ENCODE measurements around the gene BABAM1. TPM values are rescaled to one million over a fixed set of nuclear protein-coding genes. Genes with fewer than 3 reads are reported as not detected.
A peak's percentile ranks its signal among the peaks of the same experiment; 100 is the strongest.

Gene BABAM1
- total RNA-seq, 1 experiment from 2014 or later = 146 TPM

DNA sequence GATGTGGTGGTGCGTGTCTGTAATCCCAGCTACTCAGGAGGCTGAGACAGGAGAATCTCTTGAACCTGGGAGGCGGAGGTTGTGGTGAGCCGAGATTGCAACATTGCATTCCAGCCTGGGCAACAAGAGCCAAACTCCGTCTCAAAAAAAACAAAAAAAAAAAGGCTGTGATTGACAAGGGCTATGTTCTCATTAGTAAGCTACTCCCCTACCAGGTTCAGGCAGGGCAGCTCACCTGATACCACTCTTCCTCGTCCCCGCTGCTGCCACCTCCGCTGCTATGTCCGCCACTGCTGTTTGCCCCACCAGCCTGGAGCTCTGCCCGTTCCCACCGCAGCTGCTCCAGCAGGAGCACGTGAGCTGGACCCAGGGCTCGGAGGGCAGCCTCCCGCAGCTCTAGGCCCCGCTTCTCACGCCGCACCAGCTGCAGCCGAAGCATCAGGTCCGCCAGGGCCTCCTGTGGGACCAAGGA lies 12.1 kb upstream of the BABAM1 start:
- no peaks in the 10 kb centered on the region for H3K27me3 Mint-ChIP-seq (ENCODE audit: low read depth)
- CTCF ChIA-PET = interaction anchor here (0.7 to 1.6 kb wide), 4 partner anchors 9 to 40 kb away, joined by 3 to 6 read pairs (median 4); partner anchors contain the start of genes USE1 and USHBP1
- TF ChIP-seq, protein P1, sequence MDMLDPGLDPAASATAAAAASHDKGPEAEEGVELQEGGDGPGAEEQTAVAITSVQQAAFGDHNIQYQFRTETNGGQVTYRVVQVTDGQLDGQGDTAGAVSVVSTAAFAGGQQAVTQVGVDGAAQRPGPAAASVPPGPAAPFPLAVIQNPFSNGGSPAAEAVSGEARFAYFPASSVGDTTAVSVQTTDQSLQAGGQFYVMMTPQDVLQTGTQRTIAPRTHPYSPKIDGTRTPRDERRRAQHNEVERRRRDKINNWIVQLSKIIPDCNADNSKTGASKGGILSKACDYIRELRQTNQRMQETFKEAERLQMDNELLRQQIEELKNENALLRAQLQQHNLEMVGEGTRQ (CRISPR knock-in tag; IDR thresholded peaks at IDR 0.05) = peak; percentile 16; the same call in 1 of the 2 replicates
- TF ChIP-seq ZNF121 (CRISPR knock-in tag; IDR thresholded peaks at IDR 0.05) (peak; percentile 20; the same call in 1 of the 2 replicates), NR2C2 (CRISPR knock-in tag; IDR thresholded peaks at IDR 0.05) (no peak)
- ATAC-seq = peak; percentile 63
- POLR2A ChIA-PET = interaction anchor here (0.5 to 0.9 kb wide), 2 partner anchors 11 to 73 kb away, joined by 3 read pairs; no protein-coding TSS in a partner anchor
- no peak for DNase-seq (ENCODE audit: low spot score)
- H3K9me3 Mint-ChIP-seq = peaks cover 7% of the 10 kb centered on the region
- H3K4me1 Mint-ChIP-seq = no peaks in the 10 kb centered on the region
- H3K36me3 Mint-ChIP-seq = peaks cover 40% of the 10 kb centered on the region
- no peak overlapping the region for H3K4me3 Mint-ChIP-seq
- H3K27ac Mint-ChIP-seq = no peak overlapping the region

DNA sequence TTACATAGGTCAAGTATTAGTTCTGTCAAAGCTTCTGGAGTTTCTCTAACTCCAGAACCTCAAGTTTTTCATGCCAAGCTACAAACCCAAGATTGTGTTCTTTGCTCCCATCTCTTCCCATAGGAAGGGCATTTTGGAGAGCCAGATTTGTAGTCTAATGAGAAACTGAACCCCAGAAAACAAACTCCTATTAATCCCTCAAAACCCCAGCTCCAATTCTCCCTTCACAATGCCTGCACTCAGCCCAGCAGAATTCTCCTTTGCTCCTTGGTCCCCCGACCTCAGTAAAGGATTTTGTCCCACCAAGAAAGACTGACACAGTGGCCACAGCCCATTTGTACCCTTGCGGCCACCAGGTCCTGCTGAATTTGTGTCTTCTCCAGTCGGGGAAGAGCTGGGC lies 11.1 kb upstream of the BABAM1 start:
- Mint-ChIP-seq H3K4me1 (peaks cover 5% of the 10 kb centered on the region; the same call in 1 of the 2 replicates), H3K27me3 (ENCODE audit: low read depth) (peaks cover 7% of the 10 kb centered on the region), H3K4me3 (no peak overlapping the region), H3K9me3 (peaks cover 12% of the 10 kb centered on the region), H3K36me3 (peaks cover 47% of the 10 kb centered on the region), H3K27ac (no peak overlapping the region)
- CTCF ChIA-PET = no interaction called here
- POLR2A ChIA-PET = no interaction called here
- TF ChIP-seq NFE2L1 (CRISPR knock-in tag; IDR thresholded peaks at IDR 0.05) = no peak
- no peak for TF ChIP-seq FOXP1 (CRISPR knock-in tag; IDR thresholded peaks at IDR 0.05; ENCODE audit: borderline replicate concordance)
- TF ChIP-seq TEAD4 (CRISPR knock-in tag; IDR thresholded peaks at IDR 0.05) = no peak
- TF ChIP-seq, protein P2, sequence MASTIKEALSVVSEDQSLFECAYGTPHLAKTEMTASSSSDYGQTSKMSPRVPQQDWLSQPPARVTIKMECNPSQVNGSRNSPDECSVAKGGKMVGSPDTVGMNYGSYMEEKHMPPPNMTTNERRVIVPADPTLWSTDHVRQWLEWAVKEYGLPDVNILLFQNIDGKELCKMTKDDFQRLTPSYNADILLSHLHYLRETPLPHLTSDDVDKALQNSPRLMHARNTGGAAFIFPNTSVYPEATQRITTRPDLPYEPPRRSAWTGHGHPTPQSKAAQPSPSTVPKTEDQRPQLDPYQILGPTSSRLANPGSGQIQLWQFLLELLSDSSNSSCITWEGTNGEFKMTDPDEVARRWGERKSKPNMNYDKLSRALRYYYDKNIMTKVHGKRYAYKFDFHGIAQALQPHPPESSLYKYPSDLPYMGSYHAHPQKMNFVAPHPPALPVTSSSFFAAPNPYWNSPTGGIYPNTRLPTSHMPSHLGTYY (CRISPR knock-in tag; IDR thresholded peaks at IDR 0.05) = no peak
- TF ChIP-seq TCF7 (CRISPR knock-in tag; IDR thresholded peaks at IDR 0.05; ENCODE audit: low read depth) = no peak
- TF ChIP-seq, protein P3, sequence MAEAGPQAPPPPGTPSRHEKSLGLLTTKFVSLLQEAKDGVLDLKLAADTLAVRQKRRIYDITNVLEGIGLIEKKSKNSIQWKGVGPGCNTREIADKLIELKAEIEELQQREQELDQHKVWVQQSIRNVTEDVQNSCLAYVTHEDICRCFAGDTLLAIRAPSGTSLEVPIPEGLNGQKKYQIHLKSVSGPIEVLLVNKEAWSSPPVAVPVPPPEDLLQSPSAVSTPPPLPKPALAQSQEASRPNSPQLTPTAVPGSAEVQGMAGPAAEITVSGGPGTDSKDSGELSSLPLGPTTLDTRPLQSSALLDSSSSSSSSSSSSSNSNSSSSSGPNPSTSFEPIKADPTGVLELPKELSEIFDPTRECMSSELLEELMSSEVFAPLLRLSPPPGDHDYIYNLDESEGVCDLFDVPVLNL (CRISPR knock-in tag; IDR thresholded peaks at IDR 0.05; ENCODE audit: borderline replicate concordance, low read depth) = no peak
- TF ChIP-seq JUN (CRISPR knock-in tag; IDR thresholded peaks at IDR 0.05) = no peak
- DNase-seq (ENCODE audit: low spot score) (no peak), ATAC-seq (no peak)

DNA sequence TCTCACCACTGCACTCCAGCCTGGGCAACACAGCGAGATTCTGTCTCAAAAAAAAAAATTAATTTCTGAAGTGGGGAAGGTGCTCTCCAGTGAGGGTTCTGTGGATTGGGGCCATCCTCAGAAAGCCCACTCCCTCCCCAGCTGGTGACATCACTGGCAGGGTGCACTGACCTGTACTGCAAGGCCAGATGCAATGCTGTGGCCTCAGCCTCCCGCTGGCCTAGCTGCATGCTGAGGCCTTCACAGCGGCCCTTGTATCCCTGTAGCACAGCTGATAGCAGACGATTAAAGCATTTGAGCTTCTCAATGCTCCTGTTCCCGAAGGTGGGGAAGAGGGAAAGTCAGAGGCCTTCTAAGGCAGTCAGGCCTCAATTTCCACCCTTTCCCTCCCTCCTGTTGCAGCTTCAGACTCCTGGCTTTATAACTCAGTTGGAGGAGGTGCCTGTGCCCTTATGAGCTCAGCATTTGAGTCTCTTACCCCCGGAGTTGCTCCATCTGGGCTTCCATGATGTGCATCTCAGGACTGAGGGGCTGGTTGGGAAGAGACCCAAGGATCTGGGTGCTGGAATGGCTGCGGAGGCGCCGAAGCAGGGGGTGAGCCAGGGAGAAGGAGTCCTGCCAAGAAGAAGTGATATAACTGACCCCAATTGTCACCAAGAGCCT lies 8.0 kb upstream of the BABAM1 start:
- Mint-ChIP-seq H3K27ac (no peak overlapping the region), H3K27me3 (ENCODE audit: low read depth) (peaks cover 7% of the 10 kb centered on the region), H3K36me3 (peaks cover 42% of the 10 kb centered on the region), H3K4me1 (peaks cover 11% of the 10 kb centered on the region), H3K4me3 (no peak overlapping the region), H3K9me3 (peaks cover 12% of the 10 kb centered on the region)
- no peak for DNase-seq (ENCODE audit: low spot score)
- ChIA-PET POLR2A (interaction anchor here (1.0 kb wide), 1 partner anchor 11 kb away, joined by 5 read pairs; no protein-coding TSS in a partner anchor), CTCF (interaction anchor here (0.6 to 4.2 kb wide), 6 partner anchors 11 to 167 kb away, joined by 3 to 38 read pairs (median 5); partner anchors contain the start of genes ANKLE1 and USE1)
- no peak for ATAC-seq
- TF ChIP-seq NFATC4 (CRISPR knock-in tag; IDR thresholded peaks at IDR 0.05) (no peak), GRHL2 (CRISPR knock-in tag; IDR thresholded peaks at IDR 0.05; ENCODE audit: insufficient replicate concordance, severe bottlenecking) (no peak), HMGA2 (CRISPR knock-in tag; IDR thresholded peaks at IDR 0.05) (no peak), GTF2I (CRISPR knock-in tag; conservative IDR thresholded peaks at IDR 0.05) (no peak)
- TF ChIP-seq, protein P4, sequence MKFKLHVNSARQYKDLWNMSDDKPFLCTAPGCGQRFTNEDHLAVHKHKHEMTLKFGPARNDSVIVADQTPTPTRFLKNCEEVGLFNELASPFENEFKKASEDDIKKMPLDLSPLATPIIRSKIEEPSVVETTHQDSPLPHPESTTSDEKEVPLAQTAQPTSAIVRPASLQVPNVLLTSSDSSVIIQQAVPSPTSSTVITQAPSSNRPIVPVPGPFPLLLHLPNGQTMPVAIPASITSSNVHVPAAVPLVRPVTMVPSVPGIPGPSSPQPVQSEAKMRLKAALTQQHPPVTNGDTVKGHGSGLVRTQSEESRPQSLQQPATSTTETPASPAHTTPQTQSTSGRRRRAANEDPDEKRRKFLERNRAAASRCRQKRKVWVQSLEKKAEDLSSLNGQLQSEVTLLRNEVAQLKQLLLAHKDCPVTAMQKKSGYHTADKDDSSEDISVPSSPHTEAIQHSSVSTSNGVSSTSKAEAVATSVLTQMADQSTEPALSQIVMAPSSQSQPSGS (CRISPR knock-in tag; IDR thresholded peaks at IDR 0.05; ENCODE audit: borderline replicate concordance, low read depth) = no peak
- TF ChIP-seq, protein P5, sequence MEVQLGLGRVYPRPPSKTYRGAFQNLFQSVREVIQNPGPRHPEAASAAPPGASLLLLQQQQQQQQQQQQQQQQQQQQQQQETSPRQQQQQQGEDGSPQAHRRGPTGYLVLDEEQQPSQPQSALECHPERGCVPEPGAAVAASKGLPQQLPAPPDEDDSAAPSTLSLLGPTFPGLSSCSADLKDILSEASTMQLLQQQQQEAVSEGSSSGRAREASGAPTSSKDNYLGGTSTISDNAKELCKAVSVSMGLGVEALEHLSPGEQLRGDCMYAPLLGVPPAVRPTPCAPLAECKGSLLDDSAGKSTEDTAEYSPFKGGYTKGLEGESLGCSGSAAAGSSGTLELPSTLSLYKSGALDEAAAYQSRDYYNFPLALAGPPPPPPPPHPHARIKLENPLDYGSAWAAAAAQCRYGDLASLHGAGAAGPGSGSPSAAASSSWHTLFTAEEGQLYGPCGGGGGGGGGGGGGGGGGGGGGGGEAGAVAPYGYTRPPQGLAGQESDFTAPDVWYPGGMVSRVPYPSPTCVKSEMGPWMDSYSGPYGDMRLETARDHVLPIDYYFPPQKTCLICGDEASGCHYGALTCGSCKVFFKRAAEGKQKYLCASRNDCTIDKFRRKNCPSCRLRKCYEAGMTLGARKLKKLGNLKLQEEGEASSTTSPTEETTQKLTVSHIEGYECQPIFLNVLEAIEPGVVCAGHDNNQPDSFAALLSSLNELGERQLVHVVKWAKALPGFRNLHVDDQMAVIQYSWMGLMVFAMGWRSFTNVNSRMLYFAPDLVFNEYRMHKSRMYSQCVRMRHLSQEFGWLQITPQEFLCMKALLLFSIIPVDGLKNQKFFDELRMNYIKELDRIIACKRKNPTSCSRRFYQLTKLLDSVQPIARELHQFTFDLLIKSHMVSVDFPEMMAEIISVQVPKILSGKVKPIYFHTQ (CRISPR knock-in tag; IDR thresholded peaks at IDR 0.05) = no peak
- TF ChIP-seq, protein P6, sequence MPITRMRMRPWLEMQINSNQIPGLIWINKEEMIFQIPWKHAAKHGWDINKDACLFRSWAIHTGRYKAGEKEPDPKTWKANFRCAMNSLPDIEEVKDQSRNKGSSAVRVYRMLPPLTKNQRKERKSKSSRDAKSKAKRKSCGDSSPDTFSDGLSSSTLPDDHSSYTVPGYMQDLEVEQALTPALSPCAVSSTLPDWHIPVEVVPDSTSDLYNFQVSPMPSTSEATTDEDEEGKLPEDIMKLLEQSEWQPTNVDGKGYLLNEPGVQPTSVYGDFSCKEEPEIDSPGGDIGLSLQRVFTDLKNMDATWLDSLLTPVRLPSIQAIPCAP (CRISPR knock-in tag; IDR thresholded peaks at IDR 0.05) = no peak
- TF ChIP-seq, protein P7, sequence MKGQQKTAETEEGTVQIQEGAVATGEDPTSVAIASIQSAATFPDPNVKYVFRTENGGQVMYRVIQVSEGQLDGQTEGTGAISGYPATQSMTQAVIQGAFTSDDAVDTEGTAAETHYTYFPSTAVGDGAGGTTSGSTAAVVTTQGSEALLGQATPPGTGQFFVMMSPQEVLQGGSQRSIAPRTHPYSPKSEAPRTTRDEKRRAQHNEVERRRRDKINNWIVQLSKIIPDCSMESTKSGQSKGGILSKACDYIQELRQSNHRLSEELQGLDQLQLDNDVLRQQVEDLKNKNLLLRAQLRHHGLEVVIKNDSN (CRISPR knock-in tag; IDR thresholded peaks at IDR 0.05) = no peak
- TF ChIP-seq, protein P8, sequence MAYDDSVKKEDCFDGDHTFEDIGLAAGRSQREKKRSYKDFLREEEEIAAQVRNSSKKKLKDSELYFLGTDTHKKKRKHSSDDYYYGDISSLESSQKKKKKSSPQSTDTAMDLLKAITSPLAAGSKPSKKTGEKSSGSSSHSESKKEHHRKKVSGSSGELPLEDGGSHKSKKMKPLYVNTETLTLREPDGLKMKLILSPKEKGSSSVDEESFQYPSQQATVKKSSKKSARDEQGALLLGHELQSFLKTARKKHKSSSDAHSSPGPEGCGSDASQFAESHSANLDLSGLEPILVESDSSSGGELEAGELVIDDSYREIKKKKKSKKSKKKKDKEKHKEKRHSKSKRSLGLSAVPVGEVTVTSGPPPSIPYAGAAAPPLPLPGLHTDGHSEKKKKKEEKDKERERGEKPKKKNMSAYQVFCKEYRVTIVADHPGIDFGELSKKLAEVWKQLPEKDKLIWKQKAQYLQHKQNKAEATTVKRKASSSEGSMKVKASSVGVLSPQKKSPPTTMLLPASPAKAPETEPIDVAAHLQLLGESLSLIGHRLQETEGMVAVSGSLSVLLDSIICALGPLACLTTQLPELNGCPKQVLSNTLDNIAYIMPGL (CRISPR knock-in tag; IDR thresholded peaks at IDR 0.05) = no peak

All from WTC11 (cell line).